GM13977 (cell line): ENCODE results near the gene TNFSF8.

Experiments
- DNase-seq: peaks from one replicate; pipeline ENCODE4 v3.0.0; 2012; ENCODE audit warnings: low spot score
- in situ Hi-C: fragments of 300-500 bp; cut with MboI; formaldehyde crosslinking; loops from one replicate; pipeline ENCODE4 v1.12.0; 2022; ENCODE audit warnings: low sequenced_read_pairs, low pct_unique_long_range_greater_than_20kb, mixed read lengths, inconsistent platforms; ENCODE audit not compliant: unreplicated experiment
- TF ChIP-seq, protein P1 (sequence below): IDR thresholded peaks from 2 replicates; pipeline ENCODE4 v1.5.1; 2012; ENCODE audit warnings: mild to moderate bottlenecking, control low read depth; ENCODE audit not compliant: insufficient read depth; ENCODE audit errors: extremely low read depth, missing control alignments

Gene TNFSF8

GRCh38 chr9:114905170-114905940, 25.0 kb downstream of the TNFSF8 start:
- DNase-seq = no peak
- in situ Hi-C loops = loop anchor here (10.0 kb wide), 2 partner anchors 161 to 221 kb away; partner anchors contain the start of gene TEX48

DNA sequence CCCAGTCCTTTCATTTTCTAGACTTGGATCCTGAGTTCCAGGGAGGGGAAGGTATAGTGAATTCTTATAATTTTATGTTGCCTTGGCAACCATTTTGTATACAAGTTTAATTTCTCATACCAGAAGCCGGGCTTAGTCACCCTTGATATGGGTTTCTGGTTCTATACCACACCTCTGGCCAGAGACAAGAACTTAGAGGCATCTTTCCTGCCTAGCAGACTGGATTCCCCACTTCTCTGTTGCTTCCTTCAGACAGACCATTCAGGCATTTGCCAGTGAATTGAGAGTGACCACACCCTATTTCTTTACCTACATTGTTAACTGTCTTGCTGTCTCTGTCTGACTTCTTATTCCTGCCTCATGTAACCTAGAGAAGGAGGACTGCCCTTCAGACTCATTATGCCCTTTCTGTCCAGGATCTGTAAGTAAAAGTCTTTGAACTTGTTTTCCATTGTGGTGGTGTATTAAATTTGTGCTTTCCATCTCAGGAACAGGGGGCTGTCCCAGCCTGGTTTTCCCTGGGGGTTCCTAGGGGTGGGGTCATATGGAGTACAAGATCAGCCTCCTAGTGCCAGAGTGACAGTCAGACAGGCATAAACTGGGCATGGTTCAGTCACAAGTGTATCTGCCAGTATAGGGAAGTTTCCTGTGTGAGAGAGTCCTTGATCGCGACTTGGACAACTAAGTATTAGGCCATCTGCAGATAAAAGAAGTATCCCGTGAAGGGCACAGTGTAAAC, 27.4 kb downstream of the TNFSF8 start:
- no peak for DNase-seq
- TF ChIP-seq, protein P1, sequence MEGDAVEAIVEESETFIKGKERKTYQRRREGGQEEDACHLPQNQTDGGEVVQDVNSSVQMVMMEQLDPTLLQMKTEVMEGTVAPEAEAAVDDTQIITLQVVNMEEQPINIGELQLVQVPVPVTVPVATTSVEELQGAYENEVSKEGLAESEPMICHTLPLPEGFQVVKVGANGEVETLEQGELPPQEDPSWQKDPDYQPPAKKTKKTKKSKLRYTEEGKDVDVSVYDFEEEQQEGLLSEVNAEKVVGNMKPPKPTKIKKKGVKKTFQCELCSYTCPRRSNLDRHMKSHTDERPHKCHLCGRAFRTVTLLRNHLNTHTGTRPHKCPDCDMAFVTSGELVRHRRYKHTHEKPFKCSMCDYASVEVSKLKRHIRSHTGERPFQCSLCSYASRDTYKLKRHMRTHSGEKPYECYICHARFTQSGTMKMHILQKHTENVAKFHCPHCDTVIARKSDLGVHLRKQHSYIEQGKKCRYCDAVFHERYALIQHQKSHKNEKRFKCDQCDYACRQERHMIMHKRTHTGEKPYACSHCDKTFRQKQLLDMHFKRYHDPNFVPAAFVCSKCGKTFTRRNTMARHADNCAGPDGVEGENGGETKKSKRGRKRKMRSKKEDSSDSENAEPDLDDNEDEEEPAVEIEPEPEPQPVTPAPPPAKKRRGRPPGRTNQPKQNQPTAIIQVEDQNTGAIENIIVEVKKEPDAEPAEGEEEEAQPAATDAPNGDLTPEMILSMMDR = no peak
- in situ Hi-C loops = loop anchor here (10.0 kb wide), 2 partner anchors 158 to 218 kb away; partner anchors contain the start of gene TEX48

More at GRCh38 chr9:114905170-114905940, 25.0 kb downstream of the TNFSF8 start:
- TF ChIP-seq, protein P1 = no peak

DNA sequence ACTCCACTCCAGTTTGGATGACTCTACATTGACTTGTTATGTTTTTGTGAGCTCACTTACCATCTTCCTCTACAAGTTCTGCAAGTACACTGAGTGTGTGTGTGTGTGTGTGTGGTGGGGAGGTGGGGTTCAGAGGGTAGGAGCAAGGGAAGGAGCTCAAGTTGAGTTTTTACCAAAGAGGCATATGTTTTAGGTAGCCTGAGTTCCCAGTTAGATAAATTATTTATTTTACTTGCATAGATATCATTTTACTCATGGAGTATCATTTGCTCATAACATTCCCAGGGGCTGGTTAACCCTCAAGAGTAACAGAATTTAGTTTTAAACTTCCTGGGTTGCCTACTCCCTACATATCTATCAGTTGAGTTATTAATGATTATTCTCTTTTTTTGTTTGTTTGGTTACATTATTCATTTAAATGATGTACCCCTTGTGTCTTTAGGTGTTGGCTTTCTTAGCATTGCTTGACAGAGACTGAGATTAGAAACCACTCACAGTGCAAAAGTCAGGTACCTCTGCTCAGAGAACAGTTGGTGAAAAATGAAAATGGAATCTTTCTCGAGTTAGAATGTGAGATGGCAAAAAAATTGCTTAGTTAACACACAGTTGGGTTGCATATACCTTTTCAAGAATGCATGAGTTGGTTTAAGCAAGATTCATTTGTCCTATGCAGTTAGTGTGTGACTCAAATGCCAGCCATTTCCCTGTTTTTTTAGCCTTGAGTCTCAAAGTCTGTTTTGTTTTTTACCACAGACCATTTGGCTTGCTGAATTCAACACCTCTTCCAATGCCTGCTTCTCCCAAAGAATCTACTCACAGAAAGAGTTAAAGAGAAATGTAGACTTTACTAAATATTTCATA, 29.2 kb downstream of the TNFSF8 start:
- in situ Hi-C loops = loop anchor here (10.0 kb wide), 2 partner anchors 156 to 216 kb away; partner anchors contain the start of gene TEX48
- TF ChIP-seq, protein P1 = no peak
- no peak for DNase-seq

- DNase-seq = no peak
- TF ChIP-seq, protein P1 = no peak
- in situ Hi-C loops = loop anchor here (10.0 kb wide), 2 partner anchors 155 to 215 kb away; partner anchors contain the start of gene TEX48
These were observed 30.4 kb downstream of the TNFSF8 start for GRCh38 chr9:114899995-114900394.

- DNase-seq = no peak
- TF ChIP-seq, protein P1 = no peak
- in situ Hi-C loops = no loop called here
These were observed 30.9 kb downstream of the TNFSF8 start for GRCh38 chr9:114899461-114899860.

DNA sequence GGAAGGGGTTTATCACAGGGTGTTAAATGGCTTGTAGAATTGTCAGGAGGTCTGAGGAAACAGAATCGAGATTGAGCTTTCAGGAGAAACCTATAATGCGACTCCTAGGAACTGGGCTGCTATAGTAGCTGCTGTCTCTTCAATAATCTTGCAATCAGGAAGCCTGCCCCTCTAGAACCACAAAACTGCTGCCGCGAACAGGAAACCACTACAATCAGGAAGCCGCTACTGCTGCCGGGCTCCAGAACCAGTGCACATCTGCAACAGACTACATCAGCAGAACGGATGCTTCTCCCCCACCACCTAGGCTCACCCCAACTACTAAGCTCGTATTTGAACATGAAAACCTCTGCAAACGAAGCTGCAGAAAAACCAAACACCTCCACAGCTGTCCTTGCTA, 31.6 kb downstream of the TNFSF8 start:
- no peak for DNase-seq
- in situ Hi-C loops = no loop called here
- TF ChIP-seq, protein P1 = no peak
